Astrocyte (in vitro differentiated cells and primary cell): Measurements from ENCODE around the gene PTOV1.

ENCODE experiments used
- EZH2 ChIP-seq: IDR thresholded peaks from 2 replicates; pipeline ENCODE4 v1.6.1; 2012; ENCODE audit warnings: mild to moderate bottlenecking, low read length, inconsistent platforms; ENCODE audit not compliant: insufficient read depth
- TF ChIP-seq, protein P1 (sequence below): IDR thresholded peaks from 2 replicates; pipeline ENCODE4 v1.5.1; 2011; ENCODE audit warnings: low read depth, mild to moderate bottlenecking, inconsistent platforms, low read length, moderate library complexity; ENCODE audit not compliant: insufficient read depth

DNA sequence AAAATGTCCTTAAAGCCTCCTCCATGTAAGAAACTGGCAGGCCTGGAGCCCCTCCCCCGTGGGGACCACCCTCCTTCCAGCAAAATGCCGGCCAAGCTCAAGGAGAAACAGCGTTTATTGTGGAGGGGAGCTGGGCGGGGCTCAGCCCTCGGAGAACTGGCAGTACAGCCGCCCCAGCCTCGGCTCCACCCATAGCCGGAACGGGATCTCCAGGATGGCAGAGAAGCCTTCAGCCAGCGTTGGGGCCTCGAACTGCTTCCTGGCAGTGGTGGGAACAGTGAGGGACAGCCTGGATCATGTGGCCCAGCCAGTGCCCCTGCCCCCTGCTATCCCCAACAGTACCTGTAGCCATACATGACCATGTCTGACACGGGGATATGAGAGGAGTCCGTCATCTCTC lies 10.1 kb downstream of the PTOV1 start:
- TF ChIP-seq, protein P1, sequence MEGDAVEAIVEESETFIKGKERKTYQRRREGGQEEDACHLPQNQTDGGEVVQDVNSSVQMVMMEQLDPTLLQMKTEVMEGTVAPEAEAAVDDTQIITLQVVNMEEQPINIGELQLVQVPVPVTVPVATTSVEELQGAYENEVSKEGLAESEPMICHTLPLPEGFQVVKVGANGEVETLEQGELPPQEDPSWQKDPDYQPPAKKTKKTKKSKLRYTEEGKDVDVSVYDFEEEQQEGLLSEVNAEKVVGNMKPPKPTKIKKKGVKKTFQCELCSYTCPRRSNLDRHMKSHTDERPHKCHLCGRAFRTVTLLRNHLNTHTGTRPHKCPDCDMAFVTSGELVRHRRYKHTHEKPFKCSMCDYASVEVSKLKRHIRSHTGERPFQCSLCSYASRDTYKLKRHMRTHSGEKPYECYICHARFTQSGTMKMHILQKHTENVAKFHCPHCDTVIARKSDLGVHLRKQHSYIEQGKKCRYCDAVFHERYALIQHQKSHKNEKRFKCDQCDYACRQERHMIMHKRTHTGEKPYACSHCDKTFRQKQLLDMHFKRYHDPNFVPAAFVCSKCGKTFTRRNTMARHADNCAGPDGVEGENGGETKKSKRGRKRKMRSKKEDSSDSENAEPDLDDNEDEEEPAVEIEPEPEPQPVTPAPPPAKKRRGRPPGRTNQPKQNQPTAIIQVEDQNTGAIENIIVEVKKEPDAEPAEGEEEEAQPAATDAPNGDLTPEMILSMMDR: no peak
- no peak for TF ChIP-seq EZH2
